ENCODE measurements around the gene LAMTOR4.

The LAMTOR4 gene

DNA sequence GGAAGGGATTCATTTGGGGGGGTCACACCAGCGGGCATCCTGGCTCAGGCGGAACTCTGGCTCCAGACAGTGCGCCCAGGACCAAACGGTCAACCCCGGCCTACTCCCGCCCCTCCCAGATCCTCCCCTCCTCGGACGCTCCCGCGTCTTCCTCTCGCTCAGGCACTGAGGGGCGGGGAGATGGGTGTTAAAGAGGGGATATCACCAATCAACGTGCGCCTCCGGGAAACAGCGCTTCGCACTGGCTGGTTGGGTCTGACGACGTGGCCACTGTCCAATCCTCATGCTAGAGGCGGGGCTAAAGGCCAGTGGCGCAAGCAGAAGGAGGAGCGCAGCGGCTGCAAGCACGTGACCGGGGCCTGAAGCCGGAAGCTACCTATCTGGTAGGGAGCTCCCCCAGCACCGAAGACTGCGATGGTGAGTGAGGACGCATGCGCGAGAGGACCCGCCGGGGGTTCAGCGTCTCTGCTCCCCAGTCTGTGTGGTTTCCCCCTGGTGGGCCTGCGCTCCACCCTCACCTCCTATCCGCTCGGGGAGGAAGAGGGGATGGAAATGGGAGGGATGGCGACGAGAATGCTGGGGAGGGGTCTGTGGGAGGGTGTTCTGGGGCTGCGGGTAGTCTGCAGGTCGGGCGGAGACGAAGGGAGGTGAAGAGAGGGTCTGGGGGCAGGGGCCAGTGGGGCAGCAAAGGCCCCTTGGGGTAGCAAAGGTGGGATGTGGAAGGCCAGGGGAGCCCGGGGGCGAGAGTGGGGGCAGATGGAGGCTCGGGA, at the start of gene LAMTOR4:
Gene LAMTOR4, plus strand, starts transcription at position 360 of the 770 bp plus-strand sequence. Its CDS starts 55 bp downstream, at position 415.
- DNase-seq (ENCODE audit: low spot score) = peak; percentile 99

DNA sequence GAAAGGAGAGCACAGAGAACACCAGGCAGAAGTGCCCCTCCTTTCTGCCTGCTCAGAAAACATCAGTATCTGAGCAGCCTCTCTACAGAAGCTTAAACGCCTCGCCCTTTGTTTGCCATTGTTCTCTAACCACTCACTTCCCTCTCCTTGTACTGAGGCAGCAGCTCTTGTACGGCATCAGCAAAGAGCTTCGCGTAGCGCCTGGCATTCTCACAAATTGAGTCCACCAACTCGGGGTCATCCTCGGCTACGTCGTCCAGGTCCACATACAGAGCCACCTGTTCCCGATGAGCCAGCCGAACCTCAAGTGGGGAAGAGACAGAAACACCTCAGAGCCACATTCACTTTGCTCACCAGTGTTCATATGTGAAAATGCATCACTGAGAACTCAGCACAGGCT, 49.3 kb upstream of the LAMTOR4 start:
- DNase-seq (ENCODE audit: low spot score) = no peak

DNA sequence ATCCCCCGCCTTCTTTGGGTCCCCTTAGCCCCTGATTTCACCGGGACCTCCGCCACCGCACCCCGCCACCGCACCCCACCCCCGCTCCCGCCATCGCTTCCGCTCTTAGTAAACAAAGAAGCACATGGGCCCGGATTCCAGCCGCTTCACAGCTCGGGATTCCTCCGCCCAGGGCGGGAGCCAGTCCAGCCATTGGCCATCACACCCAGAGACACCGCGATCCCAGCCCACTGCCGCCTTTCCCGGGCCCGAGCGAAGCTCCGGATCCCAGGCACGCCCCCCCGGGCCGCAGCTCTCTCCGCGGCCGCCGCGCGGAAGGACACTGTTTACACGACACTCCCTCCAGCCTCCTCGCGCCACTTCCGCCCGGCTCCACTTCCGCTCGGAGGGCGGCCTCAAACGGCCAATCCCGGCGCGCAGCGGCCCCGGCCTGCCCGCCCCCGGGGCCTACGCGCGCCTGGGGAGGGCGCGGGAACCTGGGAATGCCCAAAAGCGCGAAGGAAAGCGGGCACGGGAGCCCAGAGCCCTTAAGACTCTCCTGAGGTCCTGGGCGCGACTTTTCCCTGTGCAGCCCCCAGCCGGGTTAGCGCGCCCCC, 48.2 kb upstream of the LAMTOR4 start:
- peak; percentile 91 for DNase-seq (ENCODE audit: low spot score)

DNA sequence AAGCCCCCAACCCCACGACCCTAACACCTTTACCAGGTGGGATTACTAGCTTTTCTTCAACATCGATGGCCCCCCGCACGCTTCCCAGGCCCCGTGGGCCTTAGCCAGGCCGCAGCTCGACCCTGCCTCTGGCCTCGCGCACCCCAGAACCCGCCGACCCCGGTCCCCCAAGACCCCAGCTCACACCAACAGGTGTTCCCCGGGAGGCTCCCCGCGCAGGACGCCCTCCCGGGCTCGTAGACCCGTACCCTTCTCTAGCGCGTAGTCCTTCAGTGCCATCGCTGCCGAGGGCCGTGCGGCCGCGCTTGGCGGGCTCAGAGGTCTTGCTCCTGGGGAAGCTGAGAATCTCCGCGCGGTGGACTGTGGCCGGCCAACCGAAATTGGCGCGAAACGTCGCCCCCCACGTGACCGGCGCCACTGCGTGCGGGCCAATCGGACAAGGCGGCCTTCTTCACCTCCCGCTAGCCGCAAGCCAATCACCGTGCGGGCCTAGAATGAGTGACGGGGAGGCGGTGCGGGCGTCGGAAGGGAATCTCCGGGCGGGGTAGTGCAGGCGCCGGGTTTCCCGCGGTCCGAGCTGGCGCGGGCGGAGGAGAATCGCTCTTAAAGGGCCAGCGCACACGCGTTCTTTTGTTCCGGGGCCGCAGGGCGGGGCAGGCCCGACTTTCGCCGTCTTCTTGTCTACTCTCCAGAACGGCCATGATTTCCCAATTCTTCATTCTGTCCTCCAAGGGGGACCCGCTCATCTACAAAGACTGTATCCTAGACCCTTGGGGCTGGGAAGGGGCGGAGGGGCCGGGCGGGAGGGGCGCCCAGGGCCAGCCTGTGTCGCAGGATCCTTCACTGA, 47.5 kb upstream of the LAMTOR4 start, which contains the start of the genes AP4M1 and MCM7:
Gene AP4M1, plus strand, starts transcription at position 628 of the 847 bp plus-strand sequence. Its CDS starts 72 bp downstream, at position 700.
Gene MCM7, minus strand, starts transcription at position 382 of the 847 bp plus-strand sequence. Its CDS starts 103 bp downstream, at position 279.
- peak; percentile 99 for DNase-seq (ENCODE audit: low spot score)

DNA sequence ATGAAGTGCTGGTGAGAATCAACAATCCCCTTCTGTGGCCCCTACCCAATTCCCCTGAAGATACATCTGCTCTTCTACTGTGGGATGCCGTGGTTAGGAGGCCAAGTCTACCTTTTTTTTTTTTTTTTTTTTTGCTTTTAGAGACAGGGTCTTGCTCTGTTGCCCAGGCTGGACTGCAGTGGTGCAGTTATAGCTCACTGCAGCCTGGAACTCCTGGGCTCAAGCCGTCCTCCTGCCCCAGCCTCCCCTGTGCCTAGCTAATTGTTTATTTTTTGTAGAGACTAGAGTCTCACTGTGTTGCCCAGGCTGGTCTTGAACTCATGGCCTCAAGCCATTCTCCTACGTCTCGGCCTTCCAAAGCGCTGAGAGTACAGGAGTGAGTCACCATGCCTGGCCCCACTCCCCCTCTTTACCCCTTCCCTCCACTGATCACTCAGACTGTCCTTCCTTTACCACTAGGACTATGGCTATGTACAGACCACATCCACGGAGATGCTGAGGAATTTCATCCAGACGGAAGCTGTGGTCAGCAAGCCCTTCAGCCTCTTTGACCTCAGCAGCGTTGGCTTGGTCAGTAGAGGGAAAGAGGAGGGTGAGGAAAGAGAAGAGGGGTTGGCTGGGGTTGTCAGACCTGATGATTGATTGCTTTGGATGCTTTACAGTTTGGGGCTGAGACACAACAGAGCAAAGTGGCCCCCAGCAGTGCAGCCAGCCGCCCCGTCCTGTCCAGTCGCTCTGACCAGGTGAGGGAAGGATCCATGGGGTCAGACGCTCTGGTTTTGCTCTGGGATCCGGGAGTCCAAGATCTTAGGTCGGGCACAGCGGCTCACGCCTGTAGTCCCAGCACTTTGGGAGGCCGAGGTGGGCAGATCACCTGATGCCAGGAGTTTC, 45.5 kb upstream of the LAMTOR4 start:
- DNase-seq (ENCODE audit: low spot score) = no peak

DNA sequence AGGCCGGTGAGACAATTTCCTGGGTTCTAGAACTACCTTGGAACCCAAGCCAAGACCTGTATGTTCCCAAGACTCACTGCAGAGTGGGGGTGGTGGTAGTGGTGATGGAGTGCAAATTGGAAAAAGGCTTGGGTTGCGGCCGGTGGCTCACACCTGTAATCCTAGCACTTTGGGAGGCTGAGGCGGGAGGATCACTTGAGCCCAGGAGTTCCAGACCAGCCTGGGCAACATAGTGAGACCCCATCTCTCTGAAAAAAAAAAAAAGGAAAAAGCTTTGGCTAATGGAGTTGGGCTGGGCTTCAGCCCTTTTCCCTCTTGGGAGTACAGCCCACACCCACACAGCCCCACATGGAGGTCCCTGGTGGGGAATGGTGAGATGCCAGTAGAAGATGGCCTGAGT, 43.2 kb upstream of the LAMTOR4 start:
- DNase-seq (ENCODE audit: low spot score) = no peak

DNA sequence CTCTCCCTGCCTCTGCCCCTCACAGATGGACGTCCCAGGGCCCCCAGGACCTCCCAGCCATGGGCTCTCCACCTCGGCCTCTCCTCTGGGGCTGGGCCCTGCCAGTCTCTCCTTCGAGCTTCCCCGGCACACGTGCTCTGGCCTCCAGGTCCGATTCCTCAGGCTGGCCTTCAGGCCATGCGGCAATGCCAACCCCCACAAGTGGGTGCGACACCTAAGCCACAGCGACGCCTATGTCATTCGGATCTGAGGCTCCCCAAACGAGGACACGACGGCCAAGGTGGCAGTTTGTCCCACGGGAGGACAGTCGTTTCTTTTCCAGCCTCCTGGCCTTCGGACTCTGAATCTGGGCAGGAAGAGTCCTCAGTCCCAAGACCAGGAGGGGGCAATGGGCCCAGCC, 42.1 kb upstream of the LAMTOR4 start:
- no peak for DNase-seq (ENCODE audit: low spot score)

DNA sequence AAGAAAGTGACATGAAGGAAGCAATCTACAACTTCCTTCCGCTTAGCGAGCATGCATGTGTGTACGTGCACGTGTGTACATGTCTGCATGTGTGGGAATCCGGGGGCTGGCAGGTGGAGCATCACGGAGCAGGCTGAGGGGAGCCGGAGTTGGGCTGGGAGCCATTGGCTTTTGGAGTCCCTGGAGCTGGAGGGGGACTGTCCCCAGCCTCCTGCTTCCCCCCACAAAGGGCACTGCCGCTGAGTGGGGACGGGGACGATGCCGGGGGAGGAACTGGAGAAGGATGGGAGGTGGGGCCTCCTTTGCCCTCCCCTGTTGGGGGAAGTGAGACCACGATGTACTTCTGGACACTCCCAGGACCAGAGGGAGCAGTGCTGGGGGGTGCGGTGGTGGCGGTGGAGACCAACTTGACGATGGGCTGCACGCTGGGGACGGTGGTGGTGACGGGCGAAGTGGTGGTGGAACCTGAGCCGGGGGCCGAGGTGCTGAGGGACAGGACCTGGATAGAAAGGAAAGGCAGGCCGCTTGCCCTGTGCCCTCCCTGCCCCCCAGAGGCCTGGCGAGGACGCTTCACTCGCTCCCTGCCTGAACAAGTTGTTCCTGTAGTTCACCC, 41.5 kb upstream of the LAMTOR4 start:
- DNase-seq (ENCODE audit: low spot score) = no peak

DNA sequence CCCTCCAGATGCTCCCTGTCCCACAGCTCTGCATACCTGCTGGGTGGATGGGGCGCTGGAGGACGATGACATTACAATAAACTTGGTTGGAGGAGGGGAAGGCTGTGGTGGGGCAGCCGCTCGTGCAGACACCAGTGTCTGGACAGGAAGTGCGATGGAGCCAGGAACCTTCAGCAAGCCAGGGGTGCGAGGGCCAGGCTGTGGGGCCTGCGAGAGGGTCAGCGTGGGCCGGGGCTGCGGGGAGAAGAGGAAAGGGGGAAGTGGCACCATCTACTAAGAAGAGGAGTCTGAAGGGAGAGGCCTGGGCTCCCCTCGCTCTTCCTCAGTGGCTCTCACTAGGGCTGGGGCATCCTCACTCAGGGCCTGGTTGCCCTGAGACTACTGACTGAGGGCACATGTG, 40.8 kb upstream of the LAMTOR4 start:
- no peak for DNase-seq (ENCODE audit: low spot score)

DNA sequence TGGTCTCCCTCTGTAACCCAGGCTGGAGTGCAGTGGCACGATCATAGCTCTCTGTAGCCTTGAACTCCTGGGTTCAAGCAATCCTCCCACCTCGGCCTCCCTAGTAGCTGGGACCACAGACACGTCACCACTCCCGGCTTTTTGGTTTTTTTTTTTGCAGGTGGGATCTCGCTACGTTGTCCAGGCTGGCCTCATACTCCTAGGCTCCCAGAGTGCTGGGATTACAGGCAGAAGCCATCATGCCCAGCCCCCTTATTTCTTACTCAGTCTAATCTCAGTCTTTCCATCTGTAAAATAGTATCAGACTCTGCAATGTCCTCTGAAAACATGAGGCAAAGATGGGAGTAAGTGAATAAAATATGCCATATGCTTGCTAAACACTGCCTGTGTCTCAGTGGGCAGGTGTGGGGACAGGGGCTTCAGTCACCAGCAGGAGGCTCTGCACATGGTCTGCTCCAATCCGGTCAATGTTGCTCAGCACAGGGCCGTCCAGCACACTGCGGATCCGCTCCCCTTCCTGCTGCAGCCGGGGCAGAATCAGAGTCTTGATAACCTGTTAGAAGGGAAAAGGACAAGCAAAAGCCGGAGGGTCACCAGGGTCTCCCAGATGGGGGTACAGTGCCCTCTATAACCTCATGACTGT, 39.1 kb upstream of the LAMTOR4 start:
- DNase-seq (ENCODE audit: low spot score) = no peak

DNA sequence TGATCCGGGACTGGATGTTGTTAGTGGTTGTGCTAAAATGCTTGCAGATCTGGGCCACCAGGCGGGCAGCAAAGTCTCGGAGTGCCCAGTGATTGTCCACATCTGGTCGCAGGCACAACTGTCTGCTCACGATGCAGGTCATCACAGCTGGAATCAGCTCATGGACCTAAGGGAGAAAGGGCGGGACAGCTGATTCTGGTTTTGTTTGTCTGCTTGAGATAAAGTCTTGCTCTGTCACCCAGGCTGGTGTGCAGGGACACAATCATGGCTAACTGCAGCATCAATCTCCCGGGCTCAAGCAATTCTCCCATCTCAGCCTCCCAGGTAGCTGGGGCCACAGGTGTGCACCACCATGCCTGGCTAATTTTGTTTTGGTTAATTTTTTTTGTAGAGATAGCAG, 37.6 kb upstream of the LAMTOR4 start:
- no peak for DNase-seq (ENCODE audit: low spot score)

DNA sequence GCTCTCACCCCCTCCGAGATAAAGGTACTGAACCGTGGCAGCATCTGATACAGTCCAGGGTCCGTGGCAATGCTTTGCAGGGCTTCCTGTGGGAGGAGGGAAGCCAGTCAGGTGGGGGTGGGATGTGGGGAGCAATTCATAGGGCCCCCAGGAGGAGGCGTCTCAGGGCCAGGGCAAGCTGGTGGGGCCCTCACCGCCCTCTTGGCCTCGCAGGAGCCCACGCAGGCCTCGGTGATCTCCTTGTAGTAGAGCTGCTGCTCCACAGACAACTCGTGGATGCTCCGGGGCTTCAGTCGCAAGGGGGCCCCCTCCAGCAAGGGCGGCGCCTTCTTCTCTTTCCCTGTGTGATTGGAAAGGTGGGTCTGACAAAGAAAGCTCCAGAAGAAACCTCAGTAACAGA, 36.8 kb upstream of the LAMTOR4 start:
- no peak for DNase-seq (ENCODE audit: low spot score)

DNA sequence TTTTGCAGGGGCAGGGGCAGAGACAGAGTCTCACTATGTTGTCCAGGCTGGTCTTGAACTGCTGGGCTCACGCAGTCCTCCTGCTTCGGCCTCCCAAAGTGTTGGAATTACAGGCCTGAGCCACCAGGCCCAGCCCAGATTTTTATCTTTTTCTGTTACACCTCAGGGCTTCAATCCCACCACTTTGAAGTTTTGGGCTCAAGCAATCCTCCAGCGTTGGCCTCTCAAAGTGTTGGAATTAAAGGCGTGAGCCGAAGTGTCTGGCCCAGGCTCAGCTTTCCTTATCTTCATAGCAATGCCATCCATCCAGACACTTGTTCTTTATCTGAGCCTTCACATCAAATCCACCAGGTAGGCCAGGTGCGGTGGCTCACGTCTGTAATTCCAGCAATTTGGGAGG, 33.7 kb upstream of the LAMTOR4 start:
- DNase-seq (ENCODE audit: low spot score) = no peak

DNA sequence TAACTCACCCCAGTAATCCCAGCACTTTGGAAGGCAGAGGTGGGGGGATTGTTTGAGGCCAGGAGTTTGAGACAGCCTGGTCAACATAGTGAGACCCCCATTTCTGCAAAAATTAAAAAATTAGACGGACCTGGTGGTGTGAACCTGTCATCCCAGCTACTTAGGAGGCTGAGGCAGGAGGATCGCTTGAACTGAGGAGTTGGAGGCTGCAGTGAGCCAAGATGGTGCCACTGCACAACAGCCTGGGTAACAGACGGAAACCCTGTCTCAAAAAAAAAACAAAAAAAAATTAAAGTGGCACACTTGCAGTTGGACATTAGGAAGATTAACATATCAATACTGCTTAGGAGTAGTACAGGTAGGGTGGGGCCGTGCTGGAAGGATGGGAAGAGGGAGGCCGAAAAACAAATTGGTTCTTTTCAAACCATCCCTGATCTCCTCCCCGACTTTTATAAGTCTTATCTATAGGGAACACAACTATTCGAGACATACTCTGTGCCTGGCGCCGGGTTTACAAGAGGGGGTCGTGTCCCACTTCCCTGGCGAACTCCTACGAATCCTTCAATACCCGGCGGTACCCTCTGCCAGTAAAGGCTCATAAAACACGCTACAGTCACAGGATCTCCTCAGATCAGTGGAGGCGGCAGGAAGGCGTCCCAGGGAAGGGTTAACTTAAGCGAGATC, 30.2 kb upstream of the LAMTOR4 start:
- DNase-seq (ENCODE audit: low spot score) = no peak

DNA sequence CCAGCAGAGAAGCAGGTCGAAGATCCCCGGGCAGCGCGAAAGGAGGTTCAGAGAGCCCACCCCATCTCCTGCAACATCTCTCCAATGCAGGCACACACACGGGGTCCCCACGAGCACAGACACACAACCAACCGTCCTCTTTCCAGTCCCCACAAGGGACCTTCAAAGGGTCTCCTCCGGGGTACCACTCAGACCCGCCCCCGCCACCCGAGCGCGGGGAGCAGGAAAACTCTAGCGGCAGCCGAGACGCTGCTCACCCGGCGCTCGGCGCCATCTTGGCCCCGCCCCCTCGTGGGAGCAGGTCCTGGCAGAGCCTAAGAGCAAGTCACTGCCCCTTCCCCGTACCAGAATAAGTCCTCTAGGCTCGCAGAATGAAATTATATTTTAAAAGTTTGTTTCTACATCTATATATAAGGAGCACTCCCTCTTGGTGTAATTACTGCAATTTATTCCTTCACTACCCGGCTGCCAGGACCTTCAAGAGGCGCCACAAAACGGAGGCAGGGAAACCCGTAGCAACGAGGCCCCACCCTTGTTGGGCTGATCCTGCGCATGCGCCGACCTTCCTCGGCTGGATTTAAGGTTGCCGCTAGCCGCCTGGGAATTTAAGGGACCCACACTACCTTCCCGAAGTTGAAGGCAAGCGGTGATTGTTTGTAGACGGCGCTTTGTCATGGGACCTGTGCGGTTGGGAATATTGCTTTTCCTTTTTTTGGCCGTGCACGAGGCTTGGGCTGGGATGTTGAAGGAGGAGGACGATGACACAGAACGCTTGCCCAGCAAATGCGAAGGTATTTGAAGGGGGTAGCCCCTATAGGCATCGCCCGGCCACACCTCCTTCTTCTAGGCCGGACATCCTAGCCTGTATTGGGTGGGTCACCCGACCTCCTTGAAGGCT, 29.4 kb upstream of the LAMTOR4 start, which contains the start of the genes CNPY4 and TAF6:
Gene CNPY4, plus strand, starts transcription at position 563 of the 898 bp plus-strand sequence. Its CDS starts 111 bp downstream, at position 674.
Gene TAF6, minus strand, starts transcription at position 287 of the 898 bp plus-strand sequence. CDS start 5,149 bp downstream, outside the sequence.
- peak; percentile 95 for DNase-seq (ENCODE audit: low spot score)

DNA sequence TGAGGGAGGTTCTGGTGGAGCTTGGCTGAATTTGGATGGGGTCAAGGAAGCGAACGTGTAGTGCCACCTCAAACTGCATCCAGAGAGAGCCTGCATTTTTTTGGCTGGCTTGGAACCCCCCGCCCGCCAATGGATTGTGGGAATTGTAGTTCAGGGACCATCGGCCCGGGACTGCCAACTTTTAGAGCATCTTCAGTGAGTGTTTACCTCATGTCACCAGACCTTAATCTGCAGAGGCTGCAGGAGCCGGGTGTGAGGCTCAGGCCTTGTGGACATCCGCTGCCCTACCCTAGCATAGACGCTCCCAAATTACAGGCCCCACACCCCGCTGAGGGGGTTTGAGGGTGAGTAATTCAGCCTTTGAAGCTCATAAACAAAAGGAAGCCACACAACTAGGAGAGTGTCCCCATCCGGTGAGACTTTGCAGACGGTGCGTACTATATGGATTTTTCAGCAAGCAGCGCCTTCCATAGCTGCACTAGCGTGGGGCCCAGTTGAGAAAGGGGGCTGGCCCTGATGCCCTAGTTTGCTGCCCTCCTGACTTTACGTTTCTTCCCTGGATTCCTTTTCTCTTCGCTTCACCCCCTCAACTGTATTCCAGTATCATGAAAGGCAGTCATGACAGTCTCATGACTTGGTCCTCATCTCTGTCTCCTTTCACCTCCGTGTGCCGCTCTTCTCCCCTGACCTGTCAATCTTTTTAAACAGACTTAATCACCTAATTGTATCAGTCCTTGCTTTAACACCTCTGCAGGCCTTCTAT, 28.6 kb upstream of the LAMTOR4 start:
- peak; percentile 82 for DNase-seq (ENCODE audit: low spot score)

DNA sequence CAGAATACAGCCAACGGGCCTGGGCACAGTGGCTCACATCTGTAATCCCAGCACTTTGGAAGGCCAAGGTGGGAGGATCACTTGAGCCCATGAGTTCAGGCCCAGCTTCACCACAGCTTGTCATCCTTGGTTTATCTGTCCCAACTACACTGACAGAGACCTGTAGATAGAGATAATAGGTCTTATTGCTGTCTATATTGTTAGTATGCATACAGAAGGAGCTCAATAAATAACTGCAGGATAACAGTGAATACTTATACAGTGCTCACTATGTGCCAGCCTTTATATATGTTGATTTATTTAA, 28.0 kb upstream of the LAMTOR4 start:
- DNase-seq (ENCODE audit: low spot score) = no peak

DNA sequence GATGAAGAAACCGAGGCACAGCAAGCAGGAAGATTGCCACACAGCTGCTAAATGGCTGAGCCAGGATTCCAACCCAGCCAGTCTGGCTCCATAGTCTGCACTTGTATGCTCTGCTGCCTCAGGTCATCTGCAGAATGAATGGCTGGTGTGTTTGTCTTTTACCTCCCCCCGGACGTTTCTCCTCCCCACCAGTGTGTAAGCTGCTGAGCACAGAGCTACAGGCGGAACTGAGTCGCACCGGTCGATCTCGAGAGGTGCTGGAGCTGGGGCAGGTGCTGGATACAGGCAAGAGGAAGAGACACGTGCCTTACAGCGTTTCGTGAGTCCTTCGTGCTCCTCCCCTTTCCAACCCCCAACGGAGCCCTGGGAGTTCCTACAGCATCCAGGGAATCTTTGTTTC, 26.7 kb upstream of the LAMTOR4 start:
- no peak for DNase-seq (ENCODE audit: low spot score)

Data from globus pallidus (tissue), 1 donor.